GM21786 (cell line): ENCODE results near the gene SEPHS1.
A peak's percentile ranks its signal among the peaks of the same experiment; 100 is the strongest.
"Not testable (repeated sequence)": the region's sequence is repeated elsewhere in the genome, so short reads cannot be mapped to it uniquely, and the experiment has no call there.

ENCODE experiments used
- ATAC-seq: cut with Tn5 transposase; IDR thresholded peaks from one replicate; pipeline ENCODE4 v1.9.1; 2021; ENCODE audit not compliant: unreplicated experiment

SEPHS1 gene

DNA sequence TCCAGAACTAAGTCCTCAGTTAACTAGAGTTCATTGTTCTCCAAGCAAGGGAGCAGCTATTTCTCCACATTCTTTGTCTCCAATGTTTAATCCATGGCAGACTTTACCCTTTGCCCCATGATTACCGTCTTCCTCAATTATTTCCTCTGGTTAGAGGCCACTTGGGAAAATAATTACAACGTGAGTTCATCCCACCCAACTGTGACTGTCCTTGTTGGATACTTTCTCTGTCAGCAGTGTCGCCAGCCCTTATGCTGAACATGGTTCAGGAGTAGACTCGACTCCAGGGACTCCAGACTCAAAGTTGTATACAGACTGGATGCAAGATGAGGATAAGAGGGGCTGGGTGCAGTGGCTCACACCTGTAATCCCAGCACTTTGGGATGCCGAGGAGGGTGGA, 17.1 kb upstream of the SEPHS1 start:
- ATAC-seq: no peak

GRCh38 chr10:13360587-13360986, 12.5 kb upstream of the SEPHS1 start:
- no peak for ATAC-seq

- ATAC-seq: no peak
Measured at GRCh38 chr10:13356392-13356791, 8.3 kb upstream of the SEPHS1 start.

GRCh38 chr10:13354783-13355182, 6.7 kb upstream of the SEPHS1 start:
- ATAC-seq: no peak

GRCh38 chr10:13352519-13352918, 4.4 kb upstream of the SEPHS1 start:
- peak; percentile 27 for ATAC-seq

- ATAC-seq: no peak
Measured at GRCh38 chr10:13351340-13351915, 3.3 kb upstream of the SEPHS1 start.

DNA sequence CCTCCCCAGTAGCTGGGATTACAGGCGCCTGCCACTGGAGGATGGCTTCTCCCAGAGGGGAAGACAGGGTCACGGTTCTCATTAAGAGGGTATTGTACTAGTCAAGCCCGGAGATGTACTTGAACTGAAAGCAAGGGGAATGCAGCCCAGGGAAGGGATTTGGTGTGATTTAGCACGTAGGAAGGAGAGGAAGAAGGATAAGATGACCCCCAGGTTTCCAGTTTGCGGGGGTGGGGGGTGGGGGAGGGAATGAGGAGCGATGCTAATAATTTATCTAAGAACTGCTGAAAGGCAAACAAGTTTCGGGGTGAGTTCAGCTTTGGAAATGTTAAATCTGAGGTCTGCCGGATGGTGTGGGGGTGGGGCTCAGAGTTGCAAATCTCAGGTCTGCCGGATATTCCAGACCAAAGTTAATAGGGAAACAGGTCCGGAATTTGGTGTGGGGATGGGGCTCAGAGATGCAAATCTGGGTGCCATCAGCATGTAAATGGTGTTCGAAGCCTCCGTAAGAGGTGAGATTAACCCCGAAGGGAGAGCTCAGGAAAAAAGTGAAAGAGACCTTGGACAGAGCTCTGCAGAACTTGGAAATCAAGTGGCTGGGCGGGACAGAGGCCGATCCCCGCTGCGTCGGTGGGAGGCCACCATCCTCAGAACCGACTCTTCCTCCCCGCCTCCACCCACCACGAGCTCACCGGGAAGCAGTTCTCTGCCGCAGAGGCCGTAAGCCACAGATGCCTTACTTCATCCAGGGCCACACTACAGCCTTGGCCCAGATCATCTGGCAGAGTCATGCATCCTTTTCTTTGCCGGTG, 1.6 kb upstream of the SEPHS1 start:
- ATAC-seq: no peak

DNA sequence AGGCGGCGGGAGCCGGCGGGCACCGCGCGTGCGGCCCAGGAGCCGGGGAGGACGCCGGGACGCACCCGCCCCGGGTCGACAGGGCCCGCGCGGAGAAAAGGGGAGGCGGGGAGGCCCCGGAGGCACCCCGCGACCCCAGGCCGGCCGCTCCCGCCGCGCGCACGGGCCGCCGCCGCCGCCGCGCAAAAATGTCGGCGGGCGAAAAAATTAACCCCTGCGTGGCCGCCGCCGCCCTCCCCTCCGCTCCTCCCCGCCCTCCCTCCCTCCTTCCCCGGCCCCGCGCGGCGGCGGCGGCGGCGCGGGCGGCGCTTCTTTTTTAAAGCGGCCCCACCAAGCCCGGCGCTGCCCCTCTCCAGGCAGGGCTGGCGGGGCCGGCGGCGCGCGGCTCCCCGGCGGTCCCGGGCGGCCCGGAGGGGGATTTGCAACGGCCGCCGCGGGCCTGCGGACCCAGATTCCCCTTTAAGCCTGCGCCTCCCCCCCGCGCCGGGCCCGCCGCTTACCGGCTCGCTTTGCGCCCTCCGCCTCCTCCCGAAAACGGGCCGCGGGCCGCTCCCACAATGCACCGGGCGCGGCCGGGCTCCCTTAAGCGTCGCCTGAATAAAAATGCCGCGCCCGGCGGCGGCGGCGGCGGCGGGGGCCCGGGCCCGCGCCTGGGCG, 465 bp downstream of the SEPHS1 start:
- peak; percentile 39 for ATAC-seq

DNA sequence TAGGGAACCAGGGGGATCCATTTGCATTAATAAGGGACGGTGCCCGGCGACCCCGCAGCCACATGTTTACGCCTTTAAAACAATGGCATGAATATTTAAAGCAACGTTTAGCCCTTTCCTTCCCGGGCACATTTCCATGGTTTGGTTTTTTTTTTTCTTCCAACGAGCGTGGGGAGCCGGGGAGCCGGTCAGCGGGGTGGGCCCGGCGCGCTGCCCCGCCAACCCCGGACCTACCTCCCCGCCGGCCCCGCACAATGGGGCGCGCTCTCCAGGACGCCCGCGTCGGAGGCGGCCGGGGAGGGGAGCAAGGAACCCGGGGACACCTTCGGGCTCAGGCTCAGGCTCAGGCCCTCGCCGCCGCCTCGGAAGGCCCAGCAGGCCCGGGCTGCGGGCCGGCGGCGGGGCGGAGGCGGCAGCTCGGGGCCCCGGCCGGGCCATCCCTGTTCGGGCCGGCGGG, 1.0 kb downstream of the SEPHS1 start:
- ATAC-seq: peak; percentile 15

DNA sequence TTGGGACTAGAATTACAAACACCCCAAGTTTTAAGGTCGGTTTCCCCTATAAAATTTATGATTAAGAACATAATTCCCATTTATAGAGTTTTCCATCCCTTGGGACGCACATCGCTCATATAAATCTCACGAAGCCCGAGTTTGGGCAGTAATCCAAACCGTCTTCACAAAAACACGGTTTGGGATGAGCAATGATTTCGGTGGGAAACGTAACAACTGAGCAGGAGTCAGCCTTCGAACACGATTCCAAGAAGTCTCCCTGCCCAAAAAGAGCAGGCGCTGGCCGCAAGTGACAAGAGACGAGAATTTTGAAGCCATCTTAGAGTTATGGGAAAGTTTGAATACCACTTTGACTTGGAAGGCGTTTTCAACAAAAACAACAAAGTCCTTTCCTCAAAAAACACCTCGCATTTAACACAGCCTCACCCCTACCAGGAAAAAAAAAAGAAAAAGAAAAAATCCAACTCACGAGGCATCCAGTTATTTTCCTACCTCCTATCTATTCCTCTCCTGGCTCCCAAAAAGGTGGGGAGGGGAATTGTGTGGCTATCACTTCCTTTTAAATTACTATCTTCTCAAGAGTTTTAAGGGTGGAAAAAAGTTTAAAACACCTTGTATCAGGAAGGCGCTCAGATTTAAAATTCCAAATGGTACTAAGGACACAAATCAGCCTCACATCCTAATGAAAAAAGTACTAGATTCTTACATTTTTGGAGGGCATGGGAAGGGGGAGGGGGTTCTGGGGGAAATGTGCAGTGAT, 1.6 kb downstream of the SEPHS1 start:
- ATAC-seq: no peak

GRCh38 chr10:13340626-13341376, 7.3 kb downstream of the SEPHS1 start:
- peak; percentile 93 for ATAC-seq

DNA sequence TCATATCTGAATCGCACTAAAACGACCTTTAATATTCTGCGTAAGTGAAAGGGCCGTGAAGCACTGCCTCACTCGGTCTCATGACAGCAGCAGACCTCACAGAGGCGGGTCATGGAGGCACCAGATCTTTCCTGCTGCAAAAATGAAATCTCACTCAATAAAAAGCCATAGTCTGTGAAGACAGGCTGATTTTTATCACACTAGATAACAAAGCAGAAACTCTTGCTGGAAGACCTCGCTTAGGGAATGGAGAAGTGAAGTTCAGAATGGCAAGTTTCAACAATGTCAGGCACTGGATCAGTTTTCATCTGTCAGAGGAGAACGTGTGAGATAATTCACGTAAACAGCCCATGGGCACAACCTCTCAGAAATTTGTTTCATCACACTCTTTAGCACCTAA, 8.0 kb downstream of the SEPHS1 start:
- ATAC-seq: no peak

GRCh38 chr10:13338390-13339110, 9.5 kb downstream of the SEPHS1 start:
- no peak for ATAC-seq

DNA sequence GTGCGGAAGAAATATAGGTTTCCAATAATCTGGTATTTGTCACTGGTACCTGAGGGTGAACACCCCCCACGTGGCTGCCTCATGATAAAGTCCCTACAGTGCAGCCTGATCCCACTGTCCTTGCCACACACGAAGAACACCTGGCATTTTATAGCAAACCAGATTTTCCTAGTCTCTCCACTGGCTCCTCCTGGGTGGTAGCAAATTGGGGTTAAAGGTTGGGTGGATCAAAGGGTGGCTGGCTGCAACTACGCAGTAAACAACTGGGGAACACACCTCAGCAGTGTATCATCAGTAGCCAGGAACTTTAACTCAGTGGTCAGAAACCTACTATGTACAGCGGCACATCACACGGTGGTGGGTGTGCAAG, 10.3 kb downstream of the SEPHS1 start:
- no peak for ATAC-seq

- no peak for ATAC-seq
Measured at GRCh38 chr10:13337128-13337826, 10.8 kb downstream of the SEPHS1 start.

- peak; percentile 55 for ATAC-seq
Measured at GRCh38 chr10:13335881-13336280, 12.2 kb downstream of the SEPHS1 start.

DNA sequence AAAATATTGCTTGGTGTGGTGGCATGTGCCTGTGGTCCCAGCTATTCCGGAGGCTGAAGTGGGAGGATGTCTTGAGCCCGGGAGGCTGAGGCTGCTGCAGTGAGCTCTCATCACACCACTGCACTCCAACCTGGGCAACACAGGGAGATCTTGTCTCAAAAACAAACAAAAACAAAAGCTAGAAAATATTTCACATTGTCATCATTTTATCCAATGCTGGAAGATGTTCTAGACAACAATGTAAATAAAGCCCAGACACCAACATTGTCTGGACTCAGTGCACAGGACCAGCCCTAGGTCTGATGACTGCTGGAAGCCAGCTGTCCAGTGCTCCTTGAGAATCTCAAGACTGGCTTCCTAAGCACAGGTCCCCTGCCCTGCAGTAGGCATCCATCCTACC, 13.5 kb downstream of the SEPHS1 start:
- no peak for ATAC-seq

DNA sequence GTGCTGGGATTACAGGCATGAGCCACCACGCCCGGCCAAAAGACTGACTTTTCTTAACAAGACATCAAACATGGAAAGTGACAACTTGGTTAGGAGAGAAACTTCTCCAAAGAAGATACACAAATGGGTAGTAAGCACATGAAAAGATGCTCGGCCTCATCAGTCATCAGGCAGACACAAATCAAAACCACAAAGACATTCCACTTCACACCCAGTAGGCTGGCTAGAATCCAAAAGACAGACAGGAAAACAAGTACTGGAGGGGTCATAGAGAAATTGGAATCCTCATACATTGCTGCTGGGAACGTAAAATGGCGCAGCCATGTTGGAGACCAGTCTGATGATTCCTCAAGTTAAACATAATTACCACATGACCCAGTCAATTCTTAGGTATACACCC, 16.4 kb downstream of the SEPHS1 start:
- no peak for ATAC-seq

GRCh38 chr10:13330980-13331379, 17.1 kb downstream of the SEPHS1 start:
- not testable (repeated sequence) for ATAC-seq
